ENCODE results near the gene DBP. TPM values are rescaled to one million over a fixed set of nuclear protein-coding genes. Genes with fewer than 3 reads are reported as not detected.

The DBP gene
- polyA plus RNA-seq, 1 experiment: 5.3 TPM

- ChIA-PET POLR2A (no interaction called here), CTCF (interaction anchor here (2.4 kb wide), 1 partner anchor 15 kb away, joined by 14 read pairs; no protein-coding TSS in a partner anchor)
- TF ChIP-seq CTCF (IDR thresholded peaks at IDR 0.05; ENCODE audit: insufficient read depth, low read depth, low read length): no peak
- Histone ChIP-seq H3K4me3 (ENCODE audit: low read depth, low read length) (no peak overlapping the region), H3K27me3 (ENCODE audit: control insufficient read depth, insufficient read depth, low read length) (no peaks in the 10 kb centered on the region), H3K36me3 (ENCODE audit: control insufficient read depth, insufficient read depth, low read length) (no peaks in the 10 kb centered on the region)
- no peak for DNase-seq (ENCODE audit: low read depth)
Measured at GRCh38 chr19:48603850-48604249, 33.3 kb downstream of the DBP start.

- H3K36me3 ChIP-seq (ENCODE audit: control insufficient read depth, insufficient read depth, low read length): no peaks in the 10 kb centered on the region
- H3K27me3 ChIP-seq (ENCODE audit: control insufficient read depth, insufficient read depth, low read length): no peaks in the 10 kb centered on the region
- no peak overlapping the region for H3K4me3 ChIP-seq (ENCODE audit: low read depth, low read length)
- POLR2A ChIA-PET: no interaction called here
- DNase-seq (ENCODE audit: low read depth): no peak
- CTCF ChIA-PET: interaction anchor here (2.4 kb wide), 1 partner anchor 14 kb away, joined by 14 read pairs; no protein-coding TSS in a partner anchor
- no peak for TF ChIP-seq CTCF (IDR thresholded peaks at IDR 0.05; ENCODE audit: insufficient read depth, low read depth, low read length)
Measured at GRCh38 chr19:48603449-48603848, 33.7 kb downstream of the DBP start.

GRCh38 chr19:48603001-48603400, 34.2 kb downstream of the DBP start:
- Histone ChIP-seq H3K4me3 (ENCODE audit: low read depth, low read length) (no peak overlapping the region), H3K36me3 (ENCODE audit: control insufficient read depth, insufficient read depth, low read length) (no peaks in the 10 kb centered on the region), H3K27me3 (ENCODE audit: control insufficient read depth, insufficient read depth, low read length) (no peaks in the 10 kb centered on the region)
- ChIA-PET POLR2A (no interaction called here), CTCF (interaction anchor here (1.2 kb wide), 1 partner anchor 114 kb away, joined by 3 read pairs; no protein-coding TSS in a partner anchor)
- TF ChIP-seq CTCF (IDR thresholded peaks at IDR 0.05; ENCODE audit: insufficient read depth, low read depth, low read length): no peak
- no peak for DNase-seq (ENCODE audit: low read depth)

GRCh38 chr19:48600679-48601417, 36.3 kb downstream of the DBP start:
- Histone ChIP-seq H3K4me3 (ENCODE audit: low read depth, low read length) (no peak overlapping the region), H3K36me3 (ENCODE audit: control insufficient read depth, insufficient read depth, low read length) (no peaks in the 10 kb centered on the region), H3K27me3 (ENCODE audit: control insufficient read depth, insufficient read depth, low read length) (no peaks in the 10 kb centered on the region)
- ChIA-PET POLR2A (no interaction called here), CTCF (interaction anchor here (0.7 to 1.5 kb wide), 2 partner anchors 12 to 94 kb away, joined by 3 to 5 read pairs; no protein-coding TSS in a partner anchor)
- no peak for TF ChIP-seq CTCF (IDR thresholded peaks at IDR 0.05; ENCODE audit: insufficient read depth, low read depth, low read length)
- DNase-seq (ENCODE audit: low read depth): no peak

- TF ChIP-seq CTCF (IDR thresholded peaks at IDR 0.05; ENCODE audit: insufficient read depth, low read depth, low read length): no peak
- H3K36me3 ChIP-seq (ENCODE audit: control insufficient read depth, insufficient read depth, low read length): no peaks in the 10 kb centered on the region
- CTCF ChIA-PET: interaction anchor here (0.9 to 1.1 kb wide), 3 partner anchors 10 kb away, joined by 3 to 4 read pairs (median 3); no protein-coding TSS in a partner anchor
- H3K27me3 ChIP-seq (ENCODE audit: control insufficient read depth, insufficient read depth, low read length): no peaks in the 10 kb centered on the region
- no peak for DNase-seq (ENCODE audit: low read depth)
- H3K4me3 ChIP-seq (ENCODE audit: low read depth, low read length): no peak overlapping the region
- POLR2A ChIA-PET: no interaction called here
Measured at GRCh38 chr19:48598996-48599700, 38.0 kb downstream of the DBP start.
